ENCODE measurements around the gene ZBTB9.
A peak's percentile ranks its signal among the peaks of the same experiment; 100 is the strongest.

DNA sequence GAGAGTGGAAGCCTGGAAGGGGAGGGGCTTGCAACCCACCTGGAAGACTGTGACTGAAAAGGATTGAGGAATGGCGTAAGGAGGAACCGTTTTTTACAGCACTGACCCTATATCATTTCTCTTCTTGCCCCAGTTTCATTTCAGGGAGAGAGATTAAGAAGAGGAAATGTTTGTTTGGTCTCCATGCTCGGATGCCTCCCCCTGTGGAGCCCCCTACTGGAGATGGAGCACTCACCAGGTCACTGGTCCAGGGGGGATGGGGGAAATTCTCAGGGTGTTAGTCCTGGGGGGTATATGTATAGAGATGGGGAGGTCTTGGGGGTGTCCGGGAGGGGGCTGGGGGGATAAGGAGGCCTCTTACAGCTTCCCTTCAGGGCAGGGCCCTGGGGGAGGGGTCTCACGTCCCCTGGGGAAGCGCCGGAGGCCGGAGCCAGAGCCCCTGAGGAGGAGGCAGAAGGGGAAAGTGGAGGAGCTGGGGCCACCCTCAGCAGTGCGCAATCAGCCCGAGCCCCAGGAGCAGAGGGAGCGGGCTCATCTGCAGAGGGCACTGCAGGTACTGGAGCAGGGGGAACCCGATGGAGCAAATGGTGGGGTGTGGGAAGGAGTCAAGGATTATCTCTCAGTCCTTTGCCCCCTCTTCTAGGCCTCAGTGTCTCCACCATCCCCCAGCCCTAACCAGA lies 39.6 kb upstream of the ZBTB9 start:
- TF ChIP-seq, protein P1, sequence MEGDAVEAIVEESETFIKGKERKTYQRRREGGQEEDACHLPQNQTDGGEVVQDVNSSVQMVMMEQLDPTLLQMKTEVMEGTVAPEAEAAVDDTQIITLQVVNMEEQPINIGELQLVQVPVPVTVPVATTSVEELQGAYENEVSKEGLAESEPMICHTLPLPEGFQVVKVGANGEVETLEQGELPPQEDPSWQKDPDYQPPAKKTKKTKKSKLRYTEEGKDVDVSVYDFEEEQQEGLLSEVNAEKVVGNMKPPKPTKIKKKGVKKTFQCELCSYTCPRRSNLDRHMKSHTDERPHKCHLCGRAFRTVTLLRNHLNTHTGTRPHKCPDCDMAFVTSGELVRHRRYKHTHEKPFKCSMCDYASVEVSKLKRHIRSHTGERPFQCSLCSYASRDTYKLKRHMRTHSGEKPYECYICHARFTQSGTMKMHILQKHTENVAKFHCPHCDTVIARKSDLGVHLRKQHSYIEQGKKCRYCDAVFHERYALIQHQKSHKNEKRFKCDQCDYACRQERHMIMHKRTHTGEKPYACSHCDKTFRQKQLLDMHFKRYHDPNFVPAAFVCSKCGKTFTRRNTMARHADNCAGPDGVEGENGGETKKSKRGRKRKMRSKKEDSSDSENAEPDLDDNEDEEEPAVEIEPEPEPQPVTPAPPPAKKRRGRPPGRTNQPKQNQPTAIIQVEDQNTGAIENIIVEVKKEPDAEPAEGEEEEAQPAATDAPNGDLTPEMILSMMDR (IDR thresholded peaks at IDR 0.05 in 2 of 3, conservative IDR thresholded peaks at IDR 0.05 in 1 of 3; ENCODE audit: borderline replicate concordance in 1 of 3, insufficient read depth in 1 of 3, low read depth in 2 of 3, low read length in 2 of 3) = peak in 2 of 3 experiments; percentile 64 to 67; a peak in 4 of 6 replicates
- TF ChIP-seq ZNF274 (IDR thresholded peaks at IDR 0.05; ENCODE audit: low read depth, low read length) (no peak), EZH2phosphoT487 (IDR thresholded peaks at IDR 0.05; ENCODE audit: borderline replicate concordance) (no peak)

All from HCT116 (cell line).